G401 (cell line): ENCODE measurements around the gene NTSR1. TPM values are rescaled to one million over a fixed set of nuclear protein-coding genes. Genes with fewer than 3 reads are reported as not detected.

Experiments
- DNase-seq: peaks from one replicate; pipeline ENCODE4 v3.0.0-alpha.2; 2015; ENCODE audit warnings: low spot score
- in situ Hi-C: cut with HindIII; loops from 2 replicates; pipeline ENCODE4 v1.10.0; 2016; ENCODE audit warnings: low sequenced_read_pairs, mixed read lengths
- total RNA-seq: library from RNA; depleted of rRNA; stranded (reverse); fragments of >200 nt; shearing (Covaris generic); gene quantifications from 2 replicates; pipeline ENCODE4 v1.2.3, GENCODE V29; 2014

NTSR1 gene
- total RNA-seq, 1 experiment from 2014 or later, result not detected

DNA sequence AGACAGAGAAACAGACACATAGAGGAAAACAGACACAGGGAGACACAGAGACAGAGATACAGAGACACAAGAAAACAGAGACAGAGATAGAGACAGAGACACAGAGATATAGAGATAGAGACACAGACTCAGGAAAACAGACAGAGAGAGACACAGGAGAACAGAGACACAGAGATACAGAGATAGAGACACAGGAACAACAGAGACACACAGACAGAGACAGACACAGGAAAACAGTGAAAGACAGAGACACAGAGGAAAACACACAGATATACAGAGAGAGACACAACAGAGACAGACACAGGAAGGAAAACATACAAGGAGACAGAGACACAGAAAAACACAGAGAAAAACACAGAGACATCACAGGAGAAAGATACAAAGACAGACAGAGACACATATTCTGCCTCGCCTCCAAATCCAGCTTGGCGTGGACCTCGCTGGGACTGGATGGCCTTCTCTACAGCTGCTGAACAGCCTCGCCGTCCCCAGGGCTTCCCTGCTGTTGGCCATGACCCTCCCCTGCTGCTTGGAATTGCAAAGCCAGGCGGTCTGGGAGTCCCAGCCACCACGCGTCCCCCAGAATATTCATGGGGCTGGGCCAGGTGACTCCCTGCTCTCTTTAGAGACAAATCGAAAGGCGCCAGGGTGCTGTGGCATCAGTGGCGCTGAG lies 36.8 kb downstream of the NTSR1 start:
- in situ Hi-C loops, result no loop called here

GRCh38 chr20:62745952-62746288 lies 37.3 kb downstream of the NTSR1 start:
- in situ Hi-C loops, result no loop called here
- no peak for DNase-seq

More for the DNA sequence above, 36.8 kb downstream of the NTSR1 start:
- no peak for DNase-seq

- in situ Hi-C loops, result no loop called here
Observed at GRCh38 chr20:62748311-62748710, 39.7 kb downstream of the NTSR1 start.

GRCh38 chr20:62749851-62750445 lies 41.3 kb downstream of the NTSR1 start:
- in situ Hi-C loops, result no loop called here
- DNase-seq, result no peak

More at GRCh38 chr20:62748311-62748710, 39.7 kb downstream of the NTSR1 start:
- DNase-seq, result no peak

DNA sequence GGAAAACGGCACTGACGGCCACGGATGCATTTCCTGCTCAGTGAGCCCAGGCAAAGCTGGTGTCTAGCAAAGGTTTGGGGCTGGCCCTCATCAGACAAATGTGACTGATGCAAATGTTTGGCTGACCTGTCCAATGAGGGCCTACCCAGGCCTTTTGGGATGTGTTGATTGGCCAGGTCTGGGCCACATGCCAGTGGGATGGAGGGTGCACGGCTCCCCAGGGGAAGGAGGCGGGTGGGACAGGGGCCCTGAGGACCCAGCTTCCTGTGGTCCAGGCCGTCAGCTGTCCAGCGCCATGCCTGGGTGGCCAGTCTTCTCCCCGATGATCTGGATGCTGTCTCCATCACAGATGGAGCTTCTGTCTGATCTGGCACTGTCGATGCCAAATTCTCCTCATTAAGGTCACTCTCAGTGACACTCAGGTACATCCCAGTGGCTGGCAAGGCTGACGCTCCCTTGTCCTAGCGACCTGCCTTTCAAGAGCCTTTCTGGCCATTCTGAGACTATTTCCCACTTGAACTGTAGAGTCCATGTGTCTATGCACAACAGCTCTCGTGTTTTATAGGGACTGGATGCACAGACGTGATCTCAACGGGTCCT lies 43.0 kb downstream of the NTSR1 start:
- in situ Hi-C loops, result no loop called here
- DNase-seq, result peak; percentile 68

GRCh38 chr20:62752181-62752670 lies 43.6 kb downstream of the NTSR1 start:
- in situ Hi-C loops, result no loop called here

DNA sequence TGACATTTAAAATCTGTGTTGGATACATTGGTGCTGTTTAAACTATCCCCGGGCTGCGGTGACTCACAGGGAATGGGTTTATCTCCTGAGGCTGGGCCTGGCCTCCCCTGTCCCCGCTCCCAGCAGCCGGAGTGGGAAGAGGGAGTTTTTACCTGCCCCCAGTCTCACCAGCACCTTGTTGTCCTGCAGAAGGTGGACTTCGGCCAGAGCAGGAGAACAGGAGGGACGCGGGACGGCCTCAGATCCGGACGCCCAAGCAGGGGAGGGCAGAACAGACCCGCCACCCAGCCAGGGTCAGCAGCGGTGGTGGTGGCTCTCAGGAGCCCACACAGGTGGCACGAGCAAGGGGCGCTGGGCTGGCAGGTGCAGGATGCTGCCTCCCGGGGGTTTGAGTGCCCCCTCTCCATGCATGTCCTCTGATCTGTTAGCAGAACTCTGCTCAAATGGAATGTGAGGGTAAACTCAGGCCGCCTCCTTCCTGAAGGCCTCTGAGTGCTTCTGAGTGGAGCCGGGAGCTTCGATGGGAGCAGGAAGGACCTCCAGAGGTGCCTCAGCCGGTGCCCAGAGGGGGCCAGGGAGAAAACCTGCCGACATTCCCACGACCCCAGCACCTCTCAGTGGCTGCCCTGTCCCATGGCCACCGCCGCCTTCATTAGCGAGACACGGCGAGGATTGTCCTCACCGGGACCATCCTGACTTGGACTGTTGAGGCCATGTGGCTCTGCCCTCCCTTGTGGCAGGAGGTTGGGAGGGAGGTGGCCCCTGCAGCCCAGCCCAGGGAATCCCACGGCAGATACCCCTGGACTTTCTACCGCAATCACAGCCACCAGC lies 44.2 kb downstream of the NTSR1 start:
- in situ Hi-C loops, result no loop called here
- DNase-seq, result no peak

More at GRCh38 chr20:62752181-62752670, 43.6 kb downstream of the NTSR1 start:
- DNase-seq, result no peak

DNA sequence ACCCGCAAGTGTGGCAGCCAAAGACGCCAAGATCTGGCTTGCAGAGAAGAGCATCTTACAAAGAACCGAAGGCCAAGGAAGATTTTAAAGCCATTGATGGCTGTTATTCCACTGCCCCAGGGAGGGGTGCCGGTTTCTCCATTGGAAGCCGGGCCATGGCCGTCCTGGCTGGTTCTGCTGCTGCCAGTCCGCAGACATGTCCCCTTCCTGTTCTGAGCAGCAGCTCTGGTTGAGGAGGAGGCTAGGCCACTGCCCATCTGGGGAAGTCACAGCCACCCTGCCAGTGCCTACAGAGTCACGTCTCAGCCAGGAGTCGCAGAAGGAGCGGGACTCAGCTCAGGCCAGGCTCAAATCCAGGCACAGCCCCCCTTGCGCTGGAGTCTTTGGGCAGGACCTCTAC lies 45.0 kb downstream of the NTSR1 start:
- in situ Hi-C loops, result no loop called here
- DNase-seq, result no peak

- no peak for DNase-seq
- in situ Hi-C loops, result no loop called here
Observed at GRCh38 chr20:62754122-62754990, 45.7 kb downstream of the NTSR1 start.

DNA sequence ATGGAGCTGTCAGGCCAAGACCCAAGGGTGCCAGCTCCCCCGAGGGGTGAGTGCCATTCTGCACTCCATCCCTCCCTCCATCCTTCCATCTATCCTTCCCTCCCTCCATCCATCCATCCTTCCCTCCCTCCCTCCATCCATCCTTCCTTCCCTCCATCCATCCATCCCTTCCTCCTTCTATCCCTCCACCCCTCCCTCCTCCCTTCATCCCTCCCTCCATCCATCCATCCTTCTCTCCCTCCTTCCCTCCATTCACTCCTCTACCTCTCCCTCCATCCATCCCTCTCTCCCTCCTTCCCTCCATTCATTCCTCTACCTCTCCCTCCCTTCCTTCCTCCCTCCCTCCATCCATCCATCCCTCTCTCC lies 46.3 kb downstream of the NTSR1 start:
- no peak for DNase-seq
- in situ Hi-C loops, result no loop called here

DNA sequence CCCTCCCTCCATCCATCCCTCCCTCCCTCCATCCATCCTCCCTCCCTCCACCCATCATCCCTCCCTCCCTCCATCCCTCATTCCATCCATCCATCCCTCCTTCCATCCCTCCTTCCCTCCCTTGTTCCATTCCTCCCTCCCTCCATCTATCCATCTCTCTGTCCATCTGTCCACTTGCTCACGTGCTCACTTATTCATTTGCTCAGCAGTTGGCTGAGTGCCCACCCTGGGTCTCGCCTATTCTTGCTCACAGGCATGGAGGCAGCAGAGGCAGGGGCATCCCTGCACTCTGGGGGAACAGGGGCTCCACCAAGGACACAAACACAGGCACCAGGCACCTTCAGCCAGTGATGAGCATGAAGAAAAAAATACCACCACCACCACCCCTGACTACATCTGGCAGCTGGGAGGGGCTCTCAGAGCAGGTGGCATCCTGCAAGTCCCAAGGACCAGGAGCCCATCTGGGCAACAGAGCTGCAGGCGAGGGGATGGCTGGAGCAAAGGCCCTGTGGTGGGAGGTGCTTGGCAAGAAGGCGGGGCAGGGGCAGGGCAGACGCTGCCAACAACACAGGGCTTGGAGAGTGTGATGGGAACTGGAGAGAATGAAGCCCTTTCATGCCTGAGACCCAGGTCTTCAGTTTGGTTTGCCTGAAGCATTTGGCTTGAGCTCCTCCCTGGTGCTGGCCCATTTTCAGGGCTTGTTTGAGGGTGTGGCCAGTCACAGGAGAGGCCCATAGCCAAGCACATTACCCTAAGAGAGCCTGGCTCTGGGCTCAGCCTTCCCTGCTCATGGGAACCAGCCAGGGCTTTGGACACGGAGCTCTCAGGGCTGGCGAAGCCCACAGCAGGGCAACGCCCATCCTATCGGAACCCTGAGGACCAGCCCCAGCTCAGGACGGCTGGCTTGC lies 47.4 kb downstream of the NTSR1 start:
- in situ Hi-C loops, result no loop called here
- no peak for DNase-seq

GRCh38 chr20:62758226-62758912 lies 49.7 kb downstream of the NTSR1 start:
- in situ Hi-C loops, result no loop called here
- DNase-seq, result no peak

DNA sequence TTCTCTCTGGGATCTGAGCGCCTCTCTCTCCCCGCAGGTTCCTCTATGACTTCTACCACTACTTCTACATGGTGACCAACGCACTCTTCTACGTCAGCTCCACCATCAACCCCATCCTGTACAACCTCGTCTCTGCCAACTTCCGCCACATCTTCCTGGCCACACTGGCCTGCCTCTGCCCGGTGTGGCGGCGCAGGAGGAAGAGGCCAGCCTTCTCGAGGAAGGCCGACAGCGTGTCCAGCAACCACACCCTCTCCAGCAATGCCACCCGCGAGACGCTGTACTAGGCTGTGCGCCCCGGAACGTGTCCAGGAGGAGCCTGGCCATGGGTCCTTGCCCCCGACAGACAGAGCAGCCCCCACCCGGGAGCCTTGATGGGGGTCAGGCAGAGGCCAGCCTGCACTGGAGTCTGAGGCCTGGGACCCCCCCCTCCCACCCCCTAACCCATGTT lies 51.4 kb downstream of the NTSR1 start:
- in situ Hi-C loops, result no loop called here
- DNase-seq, result no peak

- in situ Hi-C loops, result no loop called here
- no peak for DNase-seq
Observed at GRCh38 chr20:62760471-62760855, 51.8 kb downstream of the NTSR1 start.

- in situ Hi-C loops, result no loop called here
- DNase-seq, result peak; percentile 43
Observed at GRCh38 chr20:62760856-62761758, 52.5 kb downstream of the NTSR1 start.

GRCh38 chr20:62761759-62762131 lies 53.1 kb downstream of the NTSR1 start:
- in situ Hi-C loops, result no loop called here

More at GRCh38 chr20:62761759-62762131, 53.1 kb downstream of the NTSR1 start:
- DNase-seq, result no peak
